Eye (tissue), 1 donor: ENCODE data around the gene MRPS7.

ENCODE experiments used
- DNase-seq: peaks from one replicate; pipeline ENCODE4 v3.0.0-alpha.2; 2015

MRPS7 gene

GRCh38 chr17:75313941-75314551 lies 52.4 kb downstream of the MRPS7 start:
- DNase-seq: no peak

GRCh38 chr17:75315541-75316243 lies 54.0 kb downstream of the MRPS7 start:
- DNase-seq: no peak
